Stimulated activated naive CD4-positive, alpha-beta T cell (primary cell): ENCODE measurements around the gene DCPS.
A peak's percentile ranks its signal among the peaks of the same experiment; 100 is the strongest.
"Not testable (repeated sequence)": the region's sequence is repeated elsewhere in the genome, so short reads cannot be mapped to it uniquely, and the experiment has no call there.

ENCODE experiments used
- DNase-seq, 6 experiments: peaks; one replicate each; lab custom pipeline; 2025; lab: John Stamatoyannopoulos, UW

The DCPS gene

DNA sequence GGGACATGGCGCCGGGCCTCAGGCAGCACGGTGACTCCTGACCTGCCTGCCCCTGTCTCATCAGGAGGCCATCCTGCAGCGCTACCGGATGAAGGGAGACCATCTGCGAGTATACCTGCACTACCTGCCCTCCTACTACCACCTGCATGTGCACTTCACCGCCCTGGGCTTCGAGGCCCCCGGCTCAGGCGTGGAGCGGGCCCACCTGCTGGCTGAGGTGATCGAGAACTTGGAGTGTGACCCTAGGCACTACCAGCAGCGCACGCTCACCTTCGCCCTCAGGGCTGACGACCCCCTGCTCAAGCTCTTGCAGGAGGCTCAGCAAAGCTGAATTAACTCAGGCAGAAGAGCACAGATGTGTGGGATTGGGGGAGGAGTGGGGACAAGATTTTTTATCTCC is 41.4 kb downstream of the DCPS start:
- DNase-seq = no peak

DNA sequence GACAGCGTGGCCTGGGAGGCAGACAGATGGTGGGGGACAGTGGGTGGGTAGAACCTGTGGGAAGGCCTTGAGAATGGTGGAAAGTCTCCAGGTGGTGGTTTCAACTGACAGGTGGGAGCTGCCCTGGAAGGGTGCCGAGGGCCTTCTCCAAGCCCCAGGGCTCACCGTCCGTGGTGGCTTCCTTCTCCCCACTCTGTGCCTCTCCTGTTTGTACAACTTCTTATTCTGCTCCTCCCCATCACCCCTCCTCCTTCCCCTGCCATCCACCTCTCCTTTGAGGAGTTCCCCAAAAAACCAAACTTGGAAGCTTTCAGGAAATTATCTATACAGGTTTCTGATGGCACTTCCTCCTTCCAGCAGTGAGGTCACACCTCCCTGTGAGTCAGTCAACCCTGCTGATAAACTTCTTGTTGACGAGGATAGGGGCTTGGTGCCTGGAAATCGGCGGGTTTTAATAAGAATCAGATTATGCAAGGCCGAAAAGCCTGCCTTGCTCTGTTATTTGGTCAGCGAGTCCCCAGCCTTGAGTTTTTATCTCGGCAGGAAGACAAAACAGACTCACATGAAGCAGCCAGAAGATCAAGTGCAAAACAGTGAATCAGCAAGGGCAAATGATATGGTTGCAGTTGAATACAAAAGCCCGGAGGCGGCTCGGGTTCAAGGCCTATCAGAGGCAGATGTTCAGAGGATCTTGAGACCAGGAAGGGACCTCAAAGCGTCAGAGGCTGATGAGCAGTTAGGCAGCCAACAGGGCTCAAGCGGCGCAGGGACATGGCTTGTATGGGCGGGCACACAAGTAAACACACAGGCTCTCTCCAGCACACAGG is 42.1 kb downstream of the DCPS start:
- DNase-seq = no peak

DNA sequence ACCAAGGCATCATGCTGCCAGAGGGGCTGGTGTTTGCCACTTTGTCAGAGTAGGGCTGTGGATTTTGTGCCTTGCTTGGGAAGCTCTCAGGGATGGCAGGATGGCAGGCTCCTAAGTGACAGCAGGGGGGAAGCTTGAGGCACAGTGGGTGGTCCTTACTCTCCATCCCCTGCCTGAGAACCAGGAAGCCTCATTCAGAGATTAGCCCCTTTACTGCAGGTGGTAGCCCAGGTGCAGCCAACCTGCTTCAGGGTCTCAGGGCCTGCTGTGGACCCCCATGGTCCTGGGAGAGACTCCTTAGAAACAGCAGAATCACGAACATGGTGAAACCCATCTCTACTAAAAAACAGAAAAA is 42.7 kb downstream of the DCPS start:
- no peak for DNase-seq

DNA sequence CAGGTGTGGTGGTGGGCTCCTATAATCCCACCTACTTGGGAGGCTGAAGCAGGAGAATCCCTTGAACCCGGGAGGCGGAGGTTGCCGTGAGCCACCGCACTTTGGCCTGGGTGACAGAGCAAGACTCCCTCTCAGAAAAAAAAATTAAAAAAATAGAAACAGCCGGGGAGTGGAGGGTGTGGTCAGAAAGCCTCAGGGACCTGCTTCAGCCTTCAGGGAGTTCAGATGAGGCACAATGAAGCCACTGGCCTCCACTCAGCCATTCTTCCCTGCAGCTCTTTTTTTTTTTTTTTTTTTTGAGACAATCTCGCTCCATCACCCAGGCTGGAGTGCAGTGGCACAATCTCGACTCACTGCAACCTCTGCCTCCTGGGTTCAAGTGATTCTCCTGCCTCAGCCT is 43.1 kb downstream of the DCPS start:
- not testable (repeated sequence) for DNase-seq

DNA sequence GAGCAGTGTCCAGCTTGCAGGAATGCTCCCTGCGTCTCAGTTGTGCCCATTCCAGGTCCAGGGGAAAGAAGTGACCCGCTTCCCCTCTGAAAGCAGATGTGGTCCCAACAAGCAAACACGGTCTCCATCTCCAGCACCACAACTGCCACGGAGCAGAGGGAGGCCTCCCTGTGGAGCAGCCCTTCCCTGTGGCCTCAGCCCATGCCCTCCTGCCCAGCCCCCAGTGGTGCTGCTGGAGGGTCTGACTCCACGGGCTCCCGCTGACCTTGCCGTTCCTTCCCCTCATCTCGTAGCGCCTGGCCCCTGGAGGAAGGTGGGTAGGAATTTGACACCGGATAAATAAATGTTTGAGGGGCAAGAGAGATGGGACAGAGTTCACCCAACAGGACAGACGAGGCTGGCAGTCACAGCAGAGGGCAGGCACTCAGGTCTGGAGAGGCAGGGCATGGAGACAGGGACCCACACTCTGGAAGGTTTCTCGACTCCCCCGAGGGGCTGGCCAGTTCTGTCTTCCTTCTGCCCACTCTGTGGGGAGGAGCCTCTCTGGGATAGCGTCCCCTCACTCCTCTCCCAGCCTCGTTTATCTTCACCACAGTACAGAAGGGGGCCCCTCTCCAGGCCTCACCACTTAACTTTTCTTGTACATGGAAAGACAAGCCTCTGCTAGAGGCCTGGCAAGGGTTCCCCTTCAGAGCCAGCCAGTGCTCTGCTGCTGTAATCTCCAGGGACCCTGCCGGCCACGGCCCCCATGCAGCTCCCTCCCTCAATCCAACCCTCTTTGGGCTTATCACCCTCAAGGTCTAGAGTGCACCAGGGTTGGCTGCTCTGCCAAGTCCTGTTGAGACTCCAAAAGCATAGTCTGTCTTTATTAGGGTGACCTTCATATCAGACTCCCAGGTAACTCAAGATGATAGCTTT is 44.1 kb downstream of the DCPS start:
- DNase-seq = no peak

DNA sequence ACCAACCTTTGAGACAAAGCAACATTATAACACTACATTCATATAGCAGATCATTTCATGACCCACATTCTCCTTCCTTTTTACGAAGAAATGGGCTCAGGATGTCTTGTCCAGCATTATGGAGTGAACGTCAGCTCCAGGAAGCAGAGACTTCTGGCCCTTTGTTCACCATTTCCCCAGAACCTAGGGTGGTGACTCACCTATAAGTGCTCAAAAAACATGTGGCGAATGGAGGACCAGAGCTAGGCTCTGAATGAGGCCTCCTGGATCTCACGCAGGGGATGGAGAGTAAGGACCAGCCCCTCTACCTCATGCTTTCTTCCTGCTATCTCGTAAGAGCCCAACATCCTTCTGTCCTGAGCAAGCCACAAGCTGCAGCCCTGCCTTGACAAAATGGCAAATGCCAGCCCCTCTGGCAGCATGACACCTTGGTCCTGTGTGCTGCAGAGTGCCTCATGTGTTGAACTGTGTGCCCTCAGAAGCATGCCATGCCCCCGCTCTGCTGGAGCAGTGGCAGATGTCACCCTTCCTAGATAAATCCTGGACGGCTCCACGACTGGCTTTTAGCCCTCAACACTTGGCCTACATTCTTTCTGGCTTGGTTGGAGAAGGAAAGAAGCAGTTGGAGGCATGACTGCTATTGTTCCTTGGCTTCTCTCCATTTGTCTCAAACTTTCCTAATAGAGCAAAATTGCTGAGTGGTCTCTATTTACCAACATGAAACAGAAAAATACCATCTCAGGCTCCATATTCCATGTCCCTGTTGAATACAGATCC is 45.1 kb downstream of the DCPS start:
- no peak for DNase-seq

GRCh38 chr11:126350836-126351235 is 47.0 kb downstream of the DCPS start:
- no peak for DNase-seq

- DNase-seq = no peak
Measured at GRCh38 chr11:126352163-126352562, 48.3 kb downstream of the DCPS start.

DNA sequence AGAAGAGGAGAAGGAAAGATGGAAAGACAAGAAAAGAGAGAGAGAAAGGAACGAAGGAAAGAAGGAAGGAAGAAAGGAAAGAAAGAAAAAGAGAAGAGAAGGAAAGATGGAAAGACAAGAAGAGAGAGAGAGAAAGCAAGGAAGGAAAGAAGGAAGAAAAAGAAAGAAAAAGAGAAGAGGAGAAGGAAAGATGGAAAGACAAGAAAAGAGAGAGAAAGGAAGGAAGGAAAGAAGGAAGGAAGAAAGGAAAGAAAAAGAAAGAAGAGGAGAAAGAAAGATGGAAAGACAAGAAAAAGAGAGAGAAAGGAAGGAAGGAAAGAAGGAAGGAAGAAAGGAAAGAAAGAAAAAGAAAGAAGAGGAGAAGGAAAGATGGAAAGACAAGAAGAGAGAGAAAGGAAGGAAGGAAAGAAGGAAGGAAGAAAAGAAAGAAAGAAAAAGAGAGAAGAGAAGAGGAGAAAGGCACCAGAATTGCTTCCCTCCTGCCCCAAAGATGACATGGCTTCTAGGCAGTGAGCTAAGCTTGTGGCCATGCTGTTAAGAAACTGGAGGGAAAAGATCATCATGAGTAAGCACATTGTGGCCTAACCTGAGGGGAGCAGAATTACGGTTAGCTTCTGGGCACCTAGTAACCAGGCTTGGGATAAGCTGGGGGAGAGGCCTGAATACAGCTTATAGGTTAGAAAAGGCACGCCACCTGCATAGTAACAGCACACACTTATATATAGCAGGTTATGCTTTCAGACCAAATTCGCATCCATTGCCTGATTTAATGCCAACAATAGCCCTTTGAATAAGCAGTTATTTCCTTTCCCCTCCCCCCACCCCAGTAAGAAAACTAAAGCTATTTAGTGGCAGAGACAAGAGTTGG is 49.3 kb downstream of the DCPS start:
- DNase-seq = no peak

- no peak for DNase-seq
Measured at GRCh38 chr11:126354631-126355323, 50.9 kb downstream of the DCPS start.

DNA sequence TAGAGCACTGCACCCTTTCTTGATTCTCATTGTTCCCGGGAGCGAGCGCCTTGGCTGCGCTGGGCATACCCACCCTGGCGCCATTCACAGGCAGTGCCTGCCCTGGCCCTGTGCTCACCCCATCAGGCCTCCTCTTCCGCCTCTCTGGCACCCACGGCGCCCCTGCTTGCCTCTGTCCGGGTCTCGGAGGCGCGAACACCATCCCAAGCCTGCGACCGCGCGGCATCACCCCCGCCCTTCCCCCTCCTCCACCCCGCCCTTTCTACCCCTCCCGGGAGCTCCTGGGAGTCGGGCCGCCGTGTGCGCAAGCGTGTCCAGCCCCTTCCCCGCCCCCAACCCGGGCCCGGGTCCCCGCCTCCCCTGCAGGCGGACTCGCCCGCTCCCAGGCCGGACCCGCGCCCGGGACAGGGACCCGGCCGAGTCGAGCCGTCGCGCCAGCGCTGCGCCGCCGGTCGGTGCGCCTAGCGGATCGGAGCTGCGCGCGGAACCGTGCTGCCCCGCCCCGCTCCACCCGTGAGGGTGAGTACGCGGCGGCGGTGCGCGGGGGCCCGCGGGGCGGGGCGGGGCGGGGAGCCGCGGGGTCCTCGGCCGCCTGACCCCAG is 51.6 kb downstream of the DCPS start, which contains the start of gene ST3GAL4:
TSS of gene ST3GAL4 (plus strand) at position 363 of the 602 bp plus-strand sequence. CDS start 50,470 bp downstream, outside the sequence.
- peak in 5 of 6 experiments; percentile 19 to 47 (median 35) for DNase-seq

DNA sequence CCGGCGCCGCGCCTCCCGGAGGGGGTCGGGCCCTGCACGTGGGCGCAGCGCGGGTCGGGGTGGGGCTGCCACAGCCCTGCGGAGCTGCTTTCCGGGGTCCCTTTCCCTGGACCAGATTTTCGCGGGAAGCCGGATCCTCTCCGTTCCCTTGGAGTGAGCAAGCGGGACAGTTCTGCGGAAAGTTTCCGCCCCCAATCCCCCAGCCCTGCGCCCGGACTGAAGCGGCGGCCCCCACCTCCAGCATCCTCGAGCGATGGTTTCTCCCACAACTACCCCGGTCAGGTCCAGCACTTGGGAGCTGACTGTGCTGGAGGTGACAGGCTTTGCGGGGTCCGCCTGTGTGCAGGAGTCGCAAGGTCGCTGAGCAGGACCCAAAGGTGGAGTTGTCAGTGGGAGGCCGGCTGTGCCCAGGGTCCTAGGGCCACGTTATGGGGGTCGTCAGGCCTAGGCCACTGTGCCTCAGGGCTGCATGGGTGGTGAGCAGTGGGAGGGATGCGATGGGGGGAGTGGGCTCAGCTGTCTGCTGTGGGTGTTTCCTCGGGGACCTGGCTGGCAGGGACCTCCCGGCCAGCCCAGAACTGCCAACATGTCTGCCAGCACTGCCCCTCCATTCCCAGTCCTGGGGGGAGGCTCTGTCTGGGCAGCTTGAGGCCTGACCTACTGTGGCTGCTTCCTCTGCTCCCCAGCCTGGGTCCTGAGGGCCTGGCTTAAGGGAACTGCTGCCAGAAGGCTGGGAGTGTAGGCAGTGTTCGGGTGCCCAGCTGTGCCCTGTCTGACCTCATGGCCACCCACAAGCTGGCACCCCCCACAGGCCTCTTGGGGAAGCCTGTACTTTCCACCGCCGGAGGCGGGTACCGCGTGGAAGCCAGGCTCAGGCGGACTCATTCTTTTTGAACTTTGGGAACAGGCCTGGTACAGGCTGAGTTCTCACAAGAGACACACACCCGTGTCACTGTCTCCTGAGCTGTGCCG is 52.4 kb downstream of the DCPS start:
- peak in 2 of 6 experiments; percentile 9 to 15 for DNase-seq

- DNase-seq = no peak
Measured at GRCh38 chr11:126357055-126357962, 53.4 kb downstream of the DCPS start.

- DNase-seq = no peak
Measured at GRCh38 chr11:126357969-126358762, 54.3 kb downstream of the DCPS start.

GRCh38 chr11:126358763-126359160 is 54.9 kb downstream of the DCPS start:
- no peak for DNase-seq

DNA sequence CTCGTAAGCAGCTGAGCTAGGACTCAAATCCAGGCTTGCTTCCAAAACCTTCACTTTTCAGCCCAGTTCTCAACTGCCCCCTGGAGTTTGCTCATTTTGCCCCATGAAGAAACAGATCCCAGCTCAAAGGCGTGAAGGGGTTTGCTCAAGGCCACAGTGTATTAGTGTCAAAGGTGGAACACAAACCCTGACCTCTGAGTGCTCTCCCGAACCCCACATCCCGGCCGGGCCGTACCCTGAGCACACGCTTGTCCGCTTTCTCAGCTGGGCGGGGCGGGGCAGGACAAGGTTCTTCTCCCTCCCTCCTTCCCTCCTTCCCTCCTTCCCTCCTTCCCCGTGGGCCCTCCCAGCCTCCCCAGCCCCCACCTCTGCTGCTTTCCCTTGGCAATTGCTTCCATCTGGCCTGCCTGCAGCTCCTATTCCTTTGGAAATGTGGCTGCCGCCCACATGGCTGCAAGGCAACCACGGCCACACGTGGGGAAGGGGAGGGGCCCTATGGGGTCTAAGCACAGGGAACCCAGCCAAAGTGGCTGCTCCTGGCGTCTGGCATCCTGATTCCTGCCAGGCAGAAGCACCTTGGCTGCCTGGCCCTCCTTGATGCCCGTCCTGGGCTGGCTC is 55.7 kb downstream of the DCPS start:
- no peak for DNase-seq

- no peak for DNase-seq
Measured at GRCh38 chr11:126360049-126360446, 56.2 kb downstream of the DCPS start.
